Suprapubic skin (tissue), 3 donors: Measurements from ENCODE around the gene MYZAP.

Experiments used
- EP300 ChIP-seq: sonication (generic); formaldehyde crosslinking; IDR thresholded peaks from one replicate; pipeline ENCODE4 v1.6.1; 2017; ENCODE audit warnings: antibody characterized with exemption
- POLR2A ChIP-seq, 2 donors: fragments of 450-650 bp; IDR thresholded peaks; one replicate each; pipeline ENCODE4 v1.6.1; 2017; ENCODE audit warnings: antibody characterized with exemption in 2 of 2, mild to moderate bottlenecking in 2 of 2, moderate library complexity in 2 of 2
- TF ChIP-seq, protein P1 (sequence below), 2 donors: fragments of 200-600 bp in 1 of 2; fragments of 450-650 bp in 1 of 2; sonication (generic) in 1 of 2; IDR thresholded peaks; one replicate each; pipeline ENCODE4 v1.5.1; 2016 to 2019; ENCODE audit warnings: antibody characterized with exemption in 2 of 2, mild to moderate bottlenecking in 1 of 2, moderate library complexity in 1 of 2

DNA sequence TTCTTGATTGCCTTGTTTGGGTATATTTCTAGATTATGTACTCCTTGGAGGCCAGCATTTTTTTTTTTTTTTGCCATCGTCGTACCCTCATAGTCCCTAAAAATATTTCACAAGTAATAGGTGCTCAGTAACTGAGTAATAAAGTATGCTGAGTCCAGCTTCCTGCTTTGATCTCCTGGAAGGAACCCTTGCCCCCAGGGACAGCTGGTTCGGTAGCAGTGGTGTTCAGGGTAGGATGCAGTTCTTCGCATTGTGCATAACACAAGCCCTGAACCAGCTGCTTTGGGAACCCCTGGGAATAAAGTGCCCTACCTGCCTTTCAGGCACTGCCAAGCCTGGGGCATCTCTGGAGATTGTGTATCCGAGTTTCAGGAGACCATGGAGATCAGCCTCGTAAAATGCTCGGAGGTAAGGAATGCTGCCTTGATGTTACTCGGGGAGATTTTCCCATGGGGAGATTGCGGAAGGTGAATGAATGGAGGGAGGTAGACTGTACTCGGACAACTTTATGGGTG is 7.6 kb downstream of the MYZAP start:
- TF ChIP-seq EP300 (no peak), POLR2A (IDR thresholded peaks at IDR 0.05) (no peak)
- TF ChIP-seq, protein P1, sequence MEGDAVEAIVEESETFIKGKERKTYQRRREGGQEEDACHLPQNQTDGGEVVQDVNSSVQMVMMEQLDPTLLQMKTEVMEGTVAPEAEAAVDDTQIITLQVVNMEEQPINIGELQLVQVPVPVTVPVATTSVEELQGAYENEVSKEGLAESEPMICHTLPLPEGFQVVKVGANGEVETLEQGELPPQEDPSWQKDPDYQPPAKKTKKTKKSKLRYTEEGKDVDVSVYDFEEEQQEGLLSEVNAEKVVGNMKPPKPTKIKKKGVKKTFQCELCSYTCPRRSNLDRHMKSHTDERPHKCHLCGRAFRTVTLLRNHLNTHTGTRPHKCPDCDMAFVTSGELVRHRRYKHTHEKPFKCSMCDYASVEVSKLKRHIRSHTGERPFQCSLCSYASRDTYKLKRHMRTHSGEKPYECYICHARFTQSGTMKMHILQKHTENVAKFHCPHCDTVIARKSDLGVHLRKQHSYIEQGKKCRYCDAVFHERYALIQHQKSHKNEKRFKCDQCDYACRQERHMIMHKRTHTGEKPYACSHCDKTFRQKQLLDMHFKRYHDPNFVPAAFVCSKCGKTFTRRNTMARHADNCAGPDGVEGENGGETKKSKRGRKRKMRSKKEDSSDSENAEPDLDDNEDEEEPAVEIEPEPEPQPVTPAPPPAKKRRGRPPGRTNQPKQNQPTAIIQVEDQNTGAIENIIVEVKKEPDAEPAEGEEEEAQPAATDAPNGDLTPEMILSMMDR (IDR thresholded peaks at IDR 0.05) = no peak
